SK-N-SH treated with all-trans-retinoic acid at 6 μM for 48 hours (cell line): Measurements from ENCODE around the gene TAOK1.

ENCODE experiments used
- ATAC-seq: fragments of 200-7000 bp; cut with Tn5 transposase; 3 replicates; pipeline ENCODE4 v1.9.1; 2020; ENCODE audit warnings: mild to moderate bottlenecking, moderate library complexity
- ARNTL ChIP-seq: fragments of 450-650 bp; formaldehyde crosslinking; IDR thresholded peaks from 2 replicates; pipeline ENCODE4 v1.5.0; 2020; ENCODE audit warnings: low read depth, mild to moderate bottlenecking, moderate library complexity, borderline replicate concordance
- BACH2 ChIP-seq: fragments of 250-450 bp; sonication (Bioruptor Pico); IDR thresholded peaks from 2 replicates; pipeline ENCODE4 v1.9.0; 2021; ENCODE audit warnings: mild to moderate bottlenecking, borderline replicate concordance
- CREB5 ChIP-seq: fragments of 250-450 bp; sonication (Bioruptor Pico); IDR thresholded peaks from 2 replicates; pipeline ENCODE4 v1.5.1; 2020; ENCODE audit warnings: low read depth, mild to moderate bottlenecking, moderate library complexity
- CSDC2 ChIP-seq: fragments of 250-450 bp; sonication (Bioruptor Pico); IDR thresholded peaks from 2 replicates; pipeline ENCODE4 v1.5.0; 2020; ENCODE audit warnings: mild to moderate bottlenecking, moderate library complexity
- CSRNP3 ChIP-seq: fragments of 250-450 bp; sonication (Bioruptor Pico); IDR thresholded peaks from 2 replicates; pipeline ENCODE4 v1.5.1; 2021; ENCODE audit warnings: mild to moderate bottlenecking, moderate library complexity
- GLIS3 ChIP-seq: fragments of 250-450 bp; sonication (Bioruptor Pico); IDR thresholded peaks from 2 replicates; pipeline ENCODE4 v1.5.0; 2020; ENCODE audit warnings: mild to moderate bottlenecking, moderate library complexity
- ISL1 ChIP-seq: fragments of 250-450 bp; sonication (Bioruptor Pico); IDR thresholded peaks from 2 replicates; pipeline ENCODE4 v2.1.2; 2022; ENCODE audit warnings: mild to moderate bottlenecking, moderate library complexity
- PATZ1 ChIP-seq: fragments of 250-450 bp; sonication (Bioruptor Pico); IDR thresholded peaks from 2 replicates; pipeline ENCODE4 v1.8.0; 2020; ENCODE audit warnings: mild to moderate bottlenecking, moderate library complexity, borderline replicate concordance
- POU6F1 ChIP-seq: fragments of 250-450 bp; sonication (Bioruptor Pico); IDR thresholded peaks from 2 replicates; pipeline ENCODE4 v1.8.0; 2021; ENCODE audit warnings: low read depth, mild to moderate bottlenecking, moderate library complexity, borderline replicate concordance
- PPARA ChIP-seq: fragments of 250-450 bp; sonication (Bioruptor Pico); IDR thresholded peaks from 2 replicates; pipeline ENCODE4 v1.5.0; 2020; ENCODE audit warnings: mild to moderate bottlenecking, borderline replicate concordance
- RARB ChIP-seq: fragments of 250-450 bp; sonication (Bioruptor Pico); IDR thresholded peaks from 2 replicates; pipeline ENCODE4 v1.8.0; 2021; ENCODE audit warnings: mild to moderate bottlenecking, moderate library complexity
- SNAI2 ChIP-seq: fragments of 250-450 bp; sonication (Bioruptor Pico); IDR thresholded peaks from 2 replicates; pipeline ENCODE4 v1.5.0; 2020; ENCODE audit warnings: mild to moderate bottlenecking, moderate library complexity
- TOX ChIP-seq: fragments of 250-450 bp; sonication (Bioruptor Pico); IDR thresholded peaks from 2 replicates; pipeline ENCODE4 v1.8.0; 2021; ENCODE audit warnings: mild to moderate bottlenecking, moderate library complexity, borderline replicate concordance
- TSHZ2 ChIP-seq: fragments of 250-450 bp; sonication (Bioruptor Pico); IDR thresholded peaks from 2 replicates; pipeline ENCODE4 v1.5.0; 2020; ENCODE audit warnings: mild to moderate bottlenecking, moderate library complexity
- ZFP3 ChIP-seq: fragments of 250-450 bp; sonication (Bioruptor Pico); IDR thresholded peaks from 2 replicates; pipeline ENCODE4 v1.5.0; 2020; ENCODE audit warnings: mild to moderate bottlenecking, moderate library complexity
- ZFP30 ChIP-seq: fragments of 450-650 bp; formaldehyde crosslinking; IDR thresholded peaks from 2 replicates; pipeline ENCODE4 v1.5.0; 2022; ENCODE audit warnings: mild to moderate bottlenecking, moderate library complexity
- ZNF70 ChIP-seq: fragments of 450-650 bp; formaldehyde crosslinking; IDR thresholded peaks from 2 replicates; pipeline ENCODE4 v1.5.0; 2020; ENCODE audit warnings: mild to moderate bottlenecking, moderate library complexity
- ZNF8 ChIP-seq: fragments of 450-650 bp; formaldehyde crosslinking; IDR thresholded peaks from 2 replicates; pipeline ENCODE4 v1.5.0; 2020; ENCODE audit warnings: mild to moderate bottlenecking, moderate library complexity

Gene TAOK1

GRCh38 chr17:29378500-29378899 is 11.7 kb upstream of the TAOK1 start (continued):
- TF ChIP-seq CSRNP3 (CRISPR knock-in tag) (no peak), GLIS3 (CRISPR knock-in tag) (no peak), RARB (CRISPR knock-in tag) (no peak), CSDC2 (CRISPR knock-in tag) (no peak)

GRCh38 chr17:29379084-29379991 is 10.8 kb upstream of the TAOK1 start:
- no peak for ATAC-seq
- TF ChIP-seq CREB5 (CRISPR knock-in tag) = no peak
- no peak for TF ChIP-seq TSHZ2 (CRISPR knock-in tag)
- TF ChIP-seq BACH2 = no peak
- TF ChIP-seq POU6F1 = no peak
- no peak for TF ChIP-seq ZFP3
- no peak for TF ChIP-seq ARNTL
- TF ChIP-seq ZNF8 (CRISPR knock-in tag) = no peak
- no peak for TF ChIP-seq PATZ1 (CRISPR knock-in tag)
- no peak for TF ChIP-seq RARB (CRISPR knock-in tag)
- TF ChIP-seq CSRNP3 (CRISPR knock-in tag) = no peak
- TF ChIP-seq ZNF70 = no peak
- no peak for TF ChIP-seq PPARA (CRISPR knock-in tag)
- no peak for TF ChIP-seq TOX
- TF ChIP-seq, all 23 proteins: peak for 0

- TF ChIP-seq ZFP30 (CRISPR knock-in tag) = no peak
- no peak for TF ChIP-seq ISL1 (CRISPR knock-in tag)
- TF ChIP-seq CSRNP3 (CRISPR knock-in tag) = no peak
- no peak for TF ChIP-seq SNAI2 (CRISPR knock-in tag)
- peak; percentile 82 for ATAC-seq
These were observed 6.5 kb upstream of the TAOK1 start for GRCh38 chr17:29383686-29384085.
